HG02884 (cell line): ENCODE results near the gene NPIPB4.
A peak's percentile ranks its signal among the peaks of the same experiment; 100 is the strongest.
"Not testable (repeated sequence)": the region's sequence is repeated elsewhere in the genome, so short reads cannot be mapped to it uniquely, and the experiment has no call there.

Experiments
- ATAC-seq: cut with Tn5 transposase; IDR thresholded peaks from one replicate; pipeline ENCODE4 v1.9.1; 2021; ENCODE audit warnings: mild to moderate bottlenecking, moderate library complexity; ENCODE audit not compliant: unreplicated experiment

NPIPB4 gene

DNA sequence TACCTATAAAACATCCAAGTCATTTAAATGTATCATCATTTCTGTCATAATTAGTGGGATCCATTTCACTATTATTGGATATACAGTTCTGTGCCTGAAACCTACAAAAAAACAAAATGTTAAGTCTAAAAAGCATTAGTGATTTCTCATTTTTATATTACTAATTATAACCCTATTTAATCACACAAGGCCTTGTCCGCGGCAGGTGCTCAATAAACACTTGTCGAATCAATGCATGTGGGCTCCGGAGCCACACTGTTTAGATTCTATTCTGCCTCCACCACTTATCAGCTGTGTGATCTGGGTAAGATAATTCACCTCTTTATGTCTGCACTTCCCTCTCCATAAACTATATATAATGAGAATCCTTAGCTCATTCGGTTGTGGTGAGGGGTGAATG, at the start of gene NPIPB4:
Gene NPIPB4, minus strand, starts transcription at position 101 of the 400 bp plus-strand sequence. CDS start 378 bp downstream, outside the sequence.
- not testable (repeated sequence) for ATAC-seq

DNA sequence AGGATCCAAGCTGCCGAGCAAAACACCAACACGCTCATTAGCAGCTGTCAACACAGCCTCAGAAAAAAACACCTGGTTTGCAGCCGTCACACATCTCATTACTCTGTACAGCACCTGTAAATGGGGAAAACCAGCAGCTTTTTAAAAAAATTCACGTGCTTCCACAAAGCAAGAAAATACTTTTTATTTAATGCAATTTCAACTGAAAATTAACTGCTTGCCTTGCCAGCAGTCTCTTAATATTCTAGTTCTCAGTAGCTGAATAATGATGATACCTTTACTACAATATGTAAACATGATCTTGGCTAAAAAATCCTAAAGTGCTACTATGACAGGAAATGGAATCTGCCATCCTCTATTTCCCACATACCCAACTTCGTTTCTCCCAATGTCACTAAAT, 41.4 kb upstream of the NPIPB4 start:
- ATAC-seq: not testable (repeated sequence)

- not testable (repeated sequence) for ATAC-seq
Measured at GRCh38 chr16:21881988-21882387, 24.4 kb upstream of the NPIPB4 start.

DNA sequence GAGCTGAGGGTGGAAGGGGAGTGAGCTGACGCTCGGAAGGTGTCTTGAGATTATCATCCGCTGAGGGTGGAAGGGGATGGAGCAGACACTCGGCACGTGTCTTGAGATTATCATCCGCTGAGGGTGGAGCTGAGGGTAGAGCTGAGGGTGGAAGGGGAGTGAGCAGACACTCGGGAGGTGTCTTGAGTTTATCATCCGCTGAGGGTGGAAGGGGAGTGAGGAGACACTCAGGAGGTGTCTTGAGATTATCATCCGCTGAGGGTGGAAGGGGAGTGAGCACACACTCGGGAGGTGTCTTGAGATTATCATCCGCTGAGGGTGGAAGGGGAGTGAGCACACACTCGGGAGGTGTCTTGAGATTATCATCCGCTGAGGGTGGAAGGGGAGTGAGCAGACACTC, 20.4 kb downstream of the NPIPB4 start:
- ATAC-seq: not testable (repeated sequence)

DNA sequence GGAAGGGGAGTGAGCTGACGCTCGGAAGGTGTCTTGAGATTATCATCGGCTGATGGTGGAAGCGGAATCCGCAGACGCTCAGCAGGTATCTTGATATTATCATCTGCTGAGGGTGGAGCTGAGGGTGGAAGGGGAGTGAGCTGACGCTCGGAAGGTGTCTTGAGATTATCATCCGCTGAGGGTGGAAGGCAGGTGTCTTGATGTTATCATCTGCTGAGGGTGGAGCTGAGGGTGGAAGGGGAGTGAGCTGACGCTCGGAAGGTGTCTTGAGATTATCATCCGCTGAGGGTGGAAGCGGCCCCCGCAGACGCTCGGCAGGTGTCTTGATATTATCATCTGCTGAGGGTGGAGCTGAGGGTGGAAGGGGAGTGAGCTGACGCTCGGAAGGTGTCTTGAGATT, 21.2 kb downstream of the NPIPB4 start:
- not testable (repeated sequence) for ATAC-seq

GRCh38 chr16:21835747-21836146, 21.8 kb downstream of the NPIPB4 start:
- ATAC-seq: not testable (repeated sequence)

GRCh38 chr16:21834211-21834610, 23.3 kb downstream of the NPIPB4 start:
- not testable (repeated sequence) for ATAC-seq

DNA sequence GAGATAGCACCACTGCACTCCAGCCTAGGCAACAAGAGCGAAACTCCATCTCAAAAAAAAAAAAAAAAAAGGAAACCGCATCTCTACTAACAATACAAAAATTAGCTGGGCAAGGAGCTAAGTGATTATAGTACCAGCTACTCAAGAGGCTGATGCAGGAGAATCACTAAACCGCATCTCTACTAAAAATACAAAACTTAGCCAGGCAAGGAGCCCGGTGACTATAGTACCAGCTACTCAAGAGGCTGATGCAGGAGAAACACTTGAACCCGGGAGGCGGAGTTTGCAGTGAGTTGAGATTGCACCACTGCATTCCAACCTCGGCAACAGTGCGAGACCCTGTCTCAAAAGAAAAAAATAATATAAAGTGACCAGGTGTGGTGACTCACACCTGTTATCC, 27.6 kb downstream of the NPIPB4 start:
- not testable (repeated sequence) for ATAC-seq

DNA sequence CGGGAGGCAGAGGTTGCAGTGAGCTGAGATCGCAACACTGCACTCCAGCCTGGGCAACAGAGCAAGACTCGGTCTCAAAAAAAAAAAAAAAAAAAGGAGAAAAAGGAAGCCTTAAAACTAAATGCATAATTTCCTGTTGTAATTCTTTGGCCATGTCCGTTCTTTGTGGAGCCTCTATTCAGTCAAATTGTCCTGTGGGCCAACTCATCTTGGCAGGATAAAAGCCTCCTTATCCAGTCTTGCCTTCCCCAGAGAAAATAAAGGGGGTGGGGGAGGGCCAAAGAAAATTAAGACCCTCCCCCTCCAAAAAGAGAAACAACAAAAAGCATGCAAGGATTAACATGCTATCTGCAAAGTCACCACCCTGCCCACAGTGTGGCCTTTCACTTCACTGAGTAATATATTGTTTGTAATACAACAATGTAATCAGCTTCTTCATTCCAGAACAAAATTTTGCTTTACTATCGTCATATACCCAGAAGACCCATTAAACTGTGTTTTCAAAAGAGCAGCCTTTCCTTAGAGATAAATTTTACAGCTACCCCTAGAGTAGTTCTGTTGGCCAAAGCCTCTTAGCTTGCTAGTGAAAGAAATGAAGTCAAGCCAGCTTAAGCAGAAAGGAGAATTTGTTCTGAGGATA, 31.4 kb downstream of the NPIPB4 start:
- not testable (repeated sequence) for ATAC-seq

DNA sequence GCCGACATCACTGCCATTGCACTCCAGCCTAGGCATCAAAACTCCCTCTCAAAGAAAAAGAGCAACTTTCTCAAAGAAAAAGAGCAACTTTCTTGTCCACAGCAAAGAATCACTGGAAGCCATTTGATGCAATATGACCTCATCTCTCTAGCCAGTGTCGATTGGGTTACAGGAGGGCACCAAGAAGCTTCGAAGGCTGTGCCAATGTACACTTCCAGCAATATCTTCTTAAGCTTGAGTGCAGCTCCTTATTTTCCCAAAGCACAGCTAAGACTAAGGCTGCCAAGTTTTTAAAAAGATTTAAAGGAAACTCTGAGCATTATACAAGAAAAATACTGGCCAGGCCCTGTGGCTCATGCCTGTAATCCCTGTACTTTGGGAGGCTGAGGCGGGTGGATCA, 32.0 kb downstream of the NPIPB4 start:
- ATAC-seq: not testable (repeated sequence)

DNA sequence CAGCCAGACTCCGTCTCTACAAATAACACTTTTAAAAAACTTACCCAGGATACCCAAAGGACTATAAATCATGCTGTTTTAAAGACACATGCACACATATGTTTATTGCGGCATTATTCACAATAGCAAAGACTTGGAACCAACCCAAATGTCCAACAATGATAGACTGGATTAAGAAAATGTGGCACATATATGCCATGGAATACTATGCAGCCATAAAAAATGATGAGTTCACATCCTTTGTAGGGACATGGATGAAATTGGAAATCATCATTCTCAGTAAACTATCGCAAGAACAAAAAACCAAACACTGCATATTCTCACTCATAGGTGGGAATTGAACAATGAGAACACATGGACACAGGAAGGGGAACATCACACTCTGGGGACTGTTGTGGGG, 34.3 kb downstream of the NPIPB4 start:
- ATAC-seq: not testable (repeated sequence)

DNA sequence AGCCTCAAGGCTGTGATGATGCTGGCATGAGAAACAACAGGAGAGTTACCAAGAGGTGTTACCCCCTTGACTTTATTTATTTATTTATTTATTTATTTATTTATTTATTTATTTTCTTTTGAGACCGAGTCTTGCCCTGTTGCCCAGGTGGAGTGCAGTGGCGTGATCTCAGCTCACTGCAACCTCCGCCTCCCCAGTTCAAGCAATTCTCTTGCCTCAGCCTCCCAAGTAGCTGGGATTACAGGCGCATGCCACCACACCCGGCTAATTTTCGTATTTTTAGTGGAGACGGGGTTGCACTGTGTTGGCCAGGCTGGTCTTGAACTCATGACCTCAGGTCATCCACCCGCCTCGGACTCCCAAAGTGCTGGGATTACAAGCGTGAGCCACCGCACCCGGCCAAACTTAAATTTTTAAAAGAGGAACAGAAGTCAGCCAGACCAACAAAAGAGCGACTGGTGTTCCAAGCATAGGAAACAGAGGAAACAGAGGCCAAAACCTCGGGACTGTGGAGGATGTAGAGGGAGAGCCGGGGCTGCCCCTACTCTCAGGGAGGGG, 36.6 kb downstream of the NPIPB4 start:
- ATAC-seq: not testable (repeated sequence)

GRCh38 chr16:21820028-21820907, 37.3 kb downstream of the NPIPB4 start:
- not testable (repeated sequence) for ATAC-seq

- ATAC-seq: not testable (repeated sequence)
Measured at GRCh38 chr16:21819617-21820016, 37.9 kb downstream of the NPIPB4 start.

DNA sequence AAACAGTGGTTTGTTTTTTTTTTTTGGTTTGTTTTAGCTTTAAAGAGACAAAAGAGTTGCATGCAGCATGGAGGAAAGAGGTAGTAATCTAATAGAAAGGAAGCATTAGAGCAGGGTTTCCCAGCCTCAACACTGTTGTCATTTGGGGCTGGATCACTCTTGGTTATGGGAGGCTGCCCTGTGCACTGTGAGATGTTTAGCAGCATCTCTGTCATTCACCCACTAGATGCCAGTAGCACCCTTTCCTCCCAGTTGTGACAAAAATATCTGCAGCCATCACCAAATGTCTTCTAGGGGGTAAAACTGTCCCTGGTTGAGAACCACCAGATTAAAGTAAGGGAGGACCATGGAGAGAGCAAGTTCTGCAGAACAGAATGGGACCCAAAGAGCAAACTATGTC, 40.5 kb downstream of the NPIPB4 start:
- ATAC-seq: not testable (repeated sequence)

GRCh38 chr16:21815694-21816093, 41.9 kb downstream of the NPIPB4 start:
- ATAC-seq: not testable (repeated sequence)

DNA sequence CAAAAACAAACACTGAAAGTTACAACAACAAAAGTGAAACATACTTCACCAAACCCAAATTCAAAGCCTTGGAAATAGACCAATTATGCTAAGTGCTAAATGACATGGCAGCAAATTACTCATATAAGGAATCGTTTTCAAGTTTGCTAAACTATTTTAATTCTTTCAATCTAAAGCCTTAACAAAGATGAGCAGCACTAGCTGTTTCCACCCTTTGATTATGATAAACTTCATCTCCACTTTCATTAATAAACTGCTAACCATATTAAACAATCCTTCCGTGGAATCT, 55.2 kb downstream of the NPIPB4 start:
- ATAC-seq: not testable (repeated sequence)

- ATAC-seq: not testable (repeated sequence)
Measured at GRCh38 chr16:21801538-21802374, 55.8 kb downstream of the NPIPB4 start.

- ATAC-seq: not testable (repeated sequence)
Measured at GRCh38 chr16:21798601-21799000, 59.0 kb downstream of the NPIPB4 start.

DNA sequence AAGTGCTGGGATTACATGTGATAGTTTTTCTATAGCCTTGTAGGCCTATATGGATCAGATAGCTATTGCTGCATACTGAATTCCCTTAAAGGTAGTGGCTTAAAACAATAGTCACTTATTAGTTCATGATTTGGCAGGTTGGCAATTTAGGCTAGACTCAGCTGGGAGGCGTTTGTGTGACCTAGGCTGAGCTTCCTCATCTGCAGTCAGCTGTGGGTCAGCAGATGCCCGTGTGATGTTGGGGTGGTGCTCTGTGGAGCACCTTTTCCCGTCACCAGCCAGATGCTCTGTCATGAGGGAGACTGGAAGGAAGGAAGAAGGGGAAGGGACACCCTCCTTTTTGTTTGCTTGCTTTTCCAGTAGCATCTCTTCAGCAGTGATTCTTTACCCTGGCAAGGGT, 64.2 kb downstream of the NPIPB4 start:
- ATAC-seq: not testable (repeated sequence)

GRCh38 chr16:21790506-21790905, 67.0 kb downstream of the NPIPB4 start:
- peak; percentile 50 for ATAC-seq
